GM12874 (cell line): Measurements from ENCODE around the gene VSTM4.

Experiments used
- CTCF ChIP-seq: IDR thresholded peaks from 2 replicates; pipeline ENCODE4 v1.5.1; 2011; ENCODE audit warnings: low read depth, mild to moderate bottlenecking, control low read depth, low read length, moderate library complexity; ENCODE audit not compliant: insufficient read depth

VSTM4 gene

GRCh38 chr10:49001402-49001801 lies 113.9 kb downstream of the VSTM4 start:
- TF ChIP-seq CTCF = no peak

DNA sequence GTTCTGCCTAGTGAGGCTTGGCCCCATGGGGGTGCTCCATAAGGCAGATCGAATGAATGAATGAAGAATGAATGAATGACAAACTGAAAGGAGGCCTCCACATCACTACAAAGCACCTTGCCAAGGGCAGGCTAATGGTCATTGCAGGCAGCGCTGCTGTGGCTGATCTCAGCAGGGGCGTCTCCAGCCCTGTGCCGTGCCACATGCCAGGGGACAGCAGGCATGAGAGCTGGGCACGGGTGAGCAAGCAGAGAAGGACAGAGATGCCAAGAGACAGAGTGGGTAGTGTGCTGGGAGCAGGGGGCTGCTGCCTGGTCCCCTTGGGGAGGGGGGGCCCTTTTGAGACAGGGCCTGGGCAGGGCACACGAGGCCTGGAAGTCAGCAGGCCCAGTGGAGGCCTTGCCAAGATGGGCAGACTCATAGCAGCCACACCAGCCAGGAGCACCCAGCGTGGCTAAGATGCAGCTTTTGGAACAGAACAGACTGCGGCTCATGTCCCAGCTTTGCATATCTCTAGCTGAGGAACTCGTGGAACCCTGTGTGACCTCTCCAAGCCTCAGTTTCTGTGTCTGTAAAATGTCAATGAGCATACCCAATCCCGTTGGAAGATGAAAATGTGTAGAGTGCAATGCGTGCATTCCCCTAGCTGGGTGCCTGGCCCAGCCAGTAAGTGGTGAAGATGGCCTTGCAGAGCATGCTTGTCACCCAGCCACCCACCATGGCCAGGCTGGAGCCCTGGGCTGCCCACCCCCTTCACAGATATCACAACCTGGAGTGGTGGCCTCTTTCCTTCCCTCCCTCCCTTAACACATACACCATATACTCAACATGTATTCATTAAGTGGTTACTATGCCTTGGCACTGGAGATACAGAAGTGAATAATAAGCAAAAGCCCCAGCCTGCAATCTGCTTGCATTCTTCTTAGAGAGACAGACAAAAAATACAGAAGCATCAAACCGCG lies 114.6 kb downstream of the VSTM4 start:
- no peak for TF ChIP-seq CTCF

- no peak for TF ChIP-seq CTCF
Measured at GRCh38 chr10:48999346-48999745, 116.0 kb downstream of the VSTM4 start.

DNA sequence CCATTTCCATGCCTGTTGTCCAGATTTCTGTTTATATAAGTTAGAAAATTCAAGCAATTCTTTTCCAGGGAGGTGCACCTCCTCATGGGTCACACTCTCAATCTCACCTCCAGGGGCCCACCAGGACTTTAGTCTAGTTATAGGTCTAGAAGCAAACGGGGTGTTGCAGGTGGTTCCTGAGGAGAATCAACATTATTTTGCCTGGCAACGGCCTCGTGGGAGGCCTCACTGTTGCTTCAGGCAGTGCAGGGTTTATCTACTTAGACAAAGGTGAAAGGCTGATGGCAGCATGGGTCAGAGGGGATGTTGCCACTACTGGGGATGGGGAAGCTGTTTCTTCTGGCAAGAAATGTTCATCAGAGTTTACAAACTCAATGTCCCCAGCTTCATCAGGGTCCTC lies 119.0 kb downstream of the VSTM4 start:
- no peak for TF ChIP-seq CTCF

- TF ChIP-seq CTCF = no peak
Measured at GRCh38 chr10:48993627-48994026, 121.7 kb downstream of the VSTM4 start.

- no peak for TF ChIP-seq CTCF
Measured at GRCh38 chr10:48990226-48990625, 125.1 kb downstream of the VSTM4 start.

GRCh38 chr10:48985621-48986158 lies 129.6 kb downstream of the VSTM4 start:
- TF ChIP-seq CTCF = no peak
